ENCODE measurements around the gene GRIN1. TPM values are rescaled to one million over a fixed set of nuclear protein-coding genes. Genes with fewer than 3 reads are reported as not detected.

GRIN1 gene
- polyA plus RNA-seq, 3 donors from 2014 or later, result not detected

- no peak for DNase-seq
- Mint-ChIP-seq H3K27ac (no peak overlapping the region), H3K4me3 (no peak overlapping the region), H3K36me3 (peaks cover 0 to 9% (median 0%) of the 10 kb centered on the region in 3 donors), H3K27me3 (ENCODE audit: low read depth in 3 of 3) (peaks cover 0 to 2% (median 2%) of the 10 kb centered on the region in 3 donors), H3K9me3 (peaks cover 0 to 2% (median 0%) of the 10 kb centered on the region in 6 donors), H3K4me1 (peaks cover 0 to 3% of the 10 kb centered on the region in 2 donors)
Observed at GRCh38 chr9:137107982-137108381, 31.0 kb upstream of the GRIN1 start.

DNA sequence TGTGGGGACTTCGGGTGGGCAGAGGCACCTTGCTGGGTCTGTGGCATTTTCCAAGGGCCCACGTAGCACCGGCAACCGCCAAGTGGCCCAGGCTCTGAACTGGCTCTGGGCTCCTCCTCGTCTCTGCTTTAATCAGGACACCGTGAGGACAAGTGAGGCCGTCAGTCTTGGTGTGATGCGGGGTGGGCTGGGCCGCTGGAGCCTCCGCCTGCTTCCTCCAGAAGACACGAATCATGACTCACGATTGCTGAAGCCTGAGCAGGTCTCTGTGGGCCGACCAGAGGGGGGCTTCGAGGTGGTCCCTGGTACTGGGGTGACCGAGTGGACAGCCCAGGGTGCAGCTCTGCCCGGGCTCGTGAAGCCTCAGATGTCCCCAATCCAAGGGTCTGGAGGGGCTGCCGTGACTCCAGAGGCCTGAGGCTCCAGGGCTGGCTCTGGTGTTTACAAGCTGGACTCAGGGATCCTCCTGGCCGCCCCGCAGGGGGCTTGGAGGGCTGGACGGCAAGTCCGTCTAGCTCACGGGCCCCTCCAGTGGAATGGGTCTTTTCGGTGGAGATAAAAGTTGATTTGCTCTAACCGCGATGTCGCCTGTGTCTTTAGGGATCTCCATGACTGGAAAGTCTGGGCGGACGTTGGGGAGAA lies 30.2 kb upstream of the GRIN1 start:
- H3K4me1 Mint-ChIP-seq, result peaks cover 0 to 4% of the 10 kb centered on the region in 2 donors
- peaks cover 0 to 2% (median 0%) of the 10 kb centered on the region in 6 donors for H3K9me3 Mint-ChIP-seq
- no peak for DNase-seq
- H3K4me3 Mint-ChIP-seq, result no peak overlapping the region
- H3K36me3 Mint-ChIP-seq, result peaks cover 0 to 9% (median 0%) of the 10 kb centered on the region in 3 donors
- H3K27me3 Mint-ChIP-seq (ENCODE audit: low read depth in 3 of 3), result peaks cover 0 to 3% (median 2%) of the 10 kb centered on the region in 3 donors
- H3K27ac Mint-ChIP-seq, result no peak overlapping the region

DNA sequence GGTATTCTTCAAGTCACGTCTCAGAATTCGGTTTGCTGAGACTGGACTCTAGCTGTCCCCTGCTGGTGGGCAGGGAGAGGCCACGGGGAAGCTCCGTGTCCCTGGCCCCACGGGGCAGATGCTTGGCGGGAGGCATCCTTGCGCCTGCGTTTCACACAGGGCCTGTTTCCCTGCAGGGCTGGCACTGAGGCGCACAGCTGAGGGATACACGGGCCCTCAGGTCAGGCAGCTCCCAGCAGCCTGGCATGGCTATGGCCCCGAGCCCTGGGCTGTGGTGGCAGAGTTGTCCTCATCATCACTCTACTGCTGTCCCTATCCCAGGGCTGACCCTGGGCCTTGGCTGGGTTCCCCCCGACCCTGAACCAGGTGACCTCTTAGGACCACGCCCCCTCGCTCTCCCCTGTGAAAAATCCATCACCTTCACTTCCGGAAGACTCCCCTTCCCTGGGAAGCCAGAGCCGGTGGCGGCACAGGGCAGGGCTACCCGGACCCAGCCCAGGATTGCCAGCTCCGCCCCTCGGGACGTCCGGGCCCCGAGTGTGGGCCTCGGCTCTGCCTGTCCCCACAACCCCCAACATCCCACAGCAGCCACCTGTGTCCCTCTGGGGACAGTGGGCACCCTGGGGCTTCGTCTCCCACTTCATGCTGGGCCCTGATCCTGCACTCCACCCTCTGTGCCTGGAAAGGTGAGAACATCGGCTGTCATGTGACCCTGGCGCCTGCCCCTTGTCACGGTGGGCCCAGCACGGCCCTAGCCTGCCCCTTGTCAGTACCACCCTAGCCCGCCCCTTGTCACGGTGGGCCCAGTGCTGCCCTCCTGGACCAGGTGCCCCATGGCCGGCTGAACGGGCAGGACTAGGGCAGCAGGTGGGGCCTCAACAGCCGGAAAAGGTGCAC lies 29.5 kb upstream of the GRIN1 start:
- H3K9me3 Mint-ChIP-seq, result no peaks in the 10 kb centered on the region
- H3K4me3 Mint-ChIP-seq, result no peak overlapping the region
- peaks cover 0 to 4% of the 10 kb centered on the region in 2 donors for H3K4me1 Mint-ChIP-seq
- no peak overlapping the region for H3K27ac Mint-ChIP-seq
- peaks cover 0 to 9% (median 0%) of the 10 kb centered on the region in 3 donors for H3K36me3 Mint-ChIP-seq
- peaks cover 0 to 3% (median 2%) of the 10 kb centered on the region in 3 donors for H3K27me3 Mint-ChIP-seq (ENCODE audit: low read depth in 3 of 3)
- no peak for DNase-seq

- DNase-seq, result no peak
- Mint-ChIP-seq H3K27ac (no peak overlapping the region), H3K4me3 (no peak overlapping the region), H3K36me3 (peaks cover 0 to 5% (median 0%) of the 10 kb centered on the region in 3 donors), H3K4me1 (peaks cover 0 to 4% of the 10 kb centered on the region in 2 donors), H3K9me3 (no peaks in the 10 kb centered on the region), H3K27me3 (ENCODE audit: low read depth in 3 of 3) (peaks cover 0 to 3% (median 0%) of the 10 kb centered on the region in 3 donors)
Observed at GRCh38 chr9:137110147-137110910, 28.6 kb upstream of the GRIN1 start.

- no peak overlapping the region for H3K27ac Mint-ChIP-seq
- H3K4me1 Mint-ChIP-seq, result peaks cover 0 to 4% of the 10 kb centered on the region in 2 donors
- no peaks in the 10 kb centered on the region for H3K9me3 Mint-ChIP-seq
- H3K27me3 Mint-ChIP-seq (ENCODE audit: low read depth in 3 of 3), result peaks cover 0 to 3% (median 0%) of the 10 kb centered on the region in 3 donors
- H3K4me3 Mint-ChIP-seq, result no peak overlapping the region
- H3K36me3 Mint-ChIP-seq, result no peaks in the 10 kb centered on the region
- DNase-seq, result no peak
Observed at GRCh38 chr9:137110911-137111787, 27.8 kb upstream of the GRIN1 start.

DNA sequence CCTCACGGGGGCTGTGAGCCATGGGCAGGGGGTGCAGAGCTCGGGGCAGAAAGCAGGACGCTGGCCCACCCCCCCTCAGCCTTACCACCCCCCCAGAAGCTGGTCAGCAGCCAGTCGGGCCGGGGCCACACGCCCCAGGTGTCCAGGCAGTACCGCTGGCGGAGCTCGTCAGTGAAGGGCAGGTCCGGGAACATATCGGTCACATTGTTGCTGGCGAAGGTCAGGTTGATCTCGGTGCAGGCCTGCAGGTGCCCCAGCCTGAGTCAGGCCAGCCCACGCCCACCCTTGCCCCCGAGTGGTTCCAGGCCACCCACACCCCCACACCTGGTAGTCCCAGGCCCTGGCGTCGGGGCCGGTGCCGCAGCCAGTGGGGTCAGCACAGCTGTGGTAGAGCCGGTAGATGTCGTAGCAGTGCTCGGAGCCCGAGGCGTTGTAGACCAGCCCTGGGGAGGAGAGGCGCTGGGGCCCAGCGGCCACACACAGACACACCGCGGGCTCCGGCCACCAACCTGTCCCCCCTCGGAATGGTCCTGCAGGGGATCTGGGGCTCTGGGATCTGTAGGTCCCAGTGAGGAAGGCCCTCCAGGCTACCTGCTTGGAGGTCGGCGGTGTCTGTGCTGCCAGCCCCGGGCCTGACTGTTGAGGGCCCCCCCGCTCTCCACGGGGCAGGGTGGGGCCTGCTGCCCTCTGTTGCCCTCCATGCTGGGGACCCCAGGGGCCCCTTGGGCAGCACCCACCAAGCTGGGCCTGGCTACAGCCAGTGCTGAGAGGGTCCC lies 27.0 kb upstream of the GRIN1 start:
- Mint-ChIP-seq H3K4me3 (peak overlapping the region in 1 of 5 donors; percentile 24), H3K9me3 (no peaks in the 10 kb centered on the region), H3K27ac (no peak overlapping the region), H3K36me3 (no peaks in the 10 kb centered on the region), H3K4me1 (peaks cover 0 to 4% of the 10 kb centered on the region in 2 donors), H3K27me3 (ENCODE audit: low read depth in 3 of 3) (peaks cover 0 to 3% (median under 1%) of the 10 kb centered on the region in 3 donors)
- no peak for DNase-seq

DNA sequence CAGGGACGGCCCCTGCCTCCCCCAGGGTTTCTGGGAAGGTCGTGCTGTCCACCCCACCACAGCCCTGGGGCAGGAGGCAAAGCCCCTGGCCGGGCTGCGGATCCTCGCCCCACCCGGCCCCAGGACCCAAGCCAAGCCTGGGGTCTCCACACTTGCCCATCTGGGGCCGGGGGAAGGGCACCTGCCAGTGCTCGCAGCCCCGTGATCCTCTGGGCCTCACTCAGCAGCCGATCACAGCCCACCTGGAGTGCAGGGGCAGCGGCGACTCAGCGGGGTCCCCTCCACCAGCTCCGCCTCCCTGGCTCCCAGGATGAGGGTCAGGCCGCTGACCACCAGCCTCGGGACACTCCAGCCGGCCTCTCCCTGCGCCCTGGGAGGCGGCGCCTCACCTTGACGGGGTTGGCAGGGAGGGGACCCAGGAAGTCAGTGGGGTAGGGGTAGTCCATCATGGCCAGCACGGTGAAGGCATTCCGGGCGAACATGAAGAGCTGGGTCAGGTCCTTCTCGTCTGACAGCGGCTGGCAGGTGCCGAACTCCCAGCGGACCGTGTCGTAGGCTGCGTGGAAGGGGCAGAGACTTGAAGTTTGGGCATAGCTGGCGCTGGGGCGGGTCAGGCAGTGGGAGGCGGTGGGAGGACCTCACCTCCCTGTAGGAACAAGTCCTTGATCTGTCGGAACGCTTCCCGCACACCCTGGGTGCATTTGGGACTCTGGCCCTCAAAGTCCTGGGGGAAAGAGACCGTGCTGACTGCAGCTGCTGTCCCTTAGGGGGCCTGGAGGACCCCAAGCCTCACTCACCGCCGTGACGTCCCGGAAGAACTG lies 26.2 kb upstream of the GRIN1 start:
- peaks cover 0 to 4% of the 10 kb centered on the region in 2 donors for H3K4me1 Mint-ChIP-seq
- H3K27ac Mint-ChIP-seq, result no peak overlapping the region
- no peak for DNase-seq
- no peaks in the 10 kb centered on the region for H3K36me3 Mint-ChIP-seq
- peak overlapping the region in 4 of 5 donors; percentile 51 to 72 (median 65) for H3K4me3 Mint-ChIP-seq
- H3K9me3 Mint-ChIP-seq, result no peaks in the 10 kb centered on the region
- H3K27me3 Mint-ChIP-seq (ENCODE audit: low read depth in 3 of 3), result peaks cover 0 to 3% (median 1%) of the 10 kb centered on the region in 3 donors

GRCh38 chr9:137113385-137114159 lies 25.4 kb upstream of the GRIN1 start:
- no peak for DNase-seq
- Mint-ChIP-seq H3K4me3 (peak overlapping the region in 4 of 5 donors; percentile 47 to 72 (median 65)), H3K27ac (no peak overlapping the region)

GRCh38 chr9:137114220-137114612 lies 24.7 kb upstream of the GRIN1 start:
- DNase-seq, result peak in 1 of 3 donors; percentile 31
- peak overlapping the region in 4 of 5 donors; percentile 18 to 64 (median 52) for H3K4me3 Mint-ChIP-seq
- no peaks in the 10 kb centered on the region for H3K9me3 Mint-ChIP-seq
- no peaks in the 10 kb centered on the region for H3K36me3 Mint-ChIP-seq
- no peak overlapping the region for H3K27ac Mint-ChIP-seq
- peaks cover 0 to 4% of the 10 kb centered on the region in 2 donors for H3K4me1 Mint-ChIP-seq
- H3K27me3 Mint-ChIP-seq (ENCODE audit: low read depth in 3 of 3), result peaks cover 2 to 3% (median 2%) of the 10 kb centered on the region in 3 donors

More at GRCh38 chr9:137113385-137114159, 25.4 kb upstream of the GRIN1 start:
- Mint-ChIP-seq H3K27me3 (ENCODE audit: low read depth in 3 of 3) (peaks cover 0 to 3% (median 1%) of the 10 kb centered on the region in 3 donors), H3K36me3 (no peaks in the 10 kb centered on the region), H3K9me3 (no peaks in the 10 kb centered on the region), H3K4me1 (peaks cover 0 to 4% of the 10 kb centered on the region in 2 donors)

- peak; percentile 76 to 80 (median 80) for DNase-seq
- peaks cover 2 to 4% (median 3%) of the 10 kb centered on the region in 3 donors for H3K27me3 Mint-ChIP-seq (ENCODE audit: low read depth in 3 of 3)
- no peak within 1 kb of the TSS for H3K27ac Mint-ChIP-seq
- no peaks in the 10 kb centered on the region for H3K9me3 Mint-ChIP-seq
- peaks cover 0 to 4% of the 10 kb centered on the region in 2 donors for H3K4me1 Mint-ChIP-seq
- H3K4me3 Mint-ChIP-seq, result peak within 1 kb of the TSS; percentile 30 to 72 (median 60)
- H3K36me3 Mint-ChIP-seq, result no peaks in the 10 kb centered on the region
Observed at GRCh38 chr9:137114613-137115393, 24.2 kb upstream of the GRIN1 start, which contains the start of gene DPP7. Gene DPP7 (minus strand): TSS chr9:137114733. CDS start chr9:137114713, 20 bp downstream.

Measured in immature natural killer cell (primary cell).